Measurements from ENCODE around the gene UBE4B. TPM values are rescaled to one million over a fixed set of nuclear protein-coding genes. Genes with fewer than 3 reads are reported as not detected.
"Not testable (repeated sequence)": the region's sequence is repeated elsewhere in the genome, so short reads cannot be mapped to it uniquely, and the experiment has no call there.

The UBE4B gene
- total RNA-seq, 1 donor from 2014 or later = 54.8 TPM

DNA sequence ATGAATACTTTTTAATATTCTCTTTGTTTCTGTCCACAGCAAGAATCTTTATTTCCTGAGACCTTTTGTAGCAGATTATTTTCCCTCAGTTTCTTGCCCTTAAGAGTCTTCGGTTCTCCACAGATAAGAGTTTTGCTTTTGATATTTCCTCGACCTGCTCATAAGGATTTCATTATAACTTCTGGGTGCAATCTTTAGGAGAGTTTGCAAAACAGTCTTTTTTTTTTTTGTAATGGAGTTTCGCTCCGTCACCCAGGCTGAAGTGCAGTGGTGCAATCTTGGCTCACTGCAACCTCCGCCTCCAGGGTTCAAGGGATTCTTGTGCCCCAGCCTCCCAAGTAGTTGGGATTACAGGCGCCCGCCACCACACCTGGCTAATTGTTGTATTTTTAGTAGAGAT is 10.1 kb upstream of the UBE4B start:
- H3K4me3 Mint-ChIP-seq (ENCODE audit: unreplicated experiment) = no peak overlapping the region
- DNase-seq (ENCODE audit: low spot score) = no peak
- no peaks in the 10 kb centered on the region for H3K9me3 Mint-ChIP-seq (ENCODE audit: unreplicated experiment)
- H3K27ac Mint-ChIP-seq (ENCODE audit: unreplicated experiment) = no peak overlapping the region
- no peaks in the 10 kb centered on the region for H3K27me3 Mint-ChIP-seq (ENCODE audit: unreplicated experiment)
- no peaks in the 10 kb centered on the region for H3K36me3 Mint-ChIP-seq (ENCODE audit: low read depth, unreplicated experiment)
- TF ChIP-seq, protein P1, sequence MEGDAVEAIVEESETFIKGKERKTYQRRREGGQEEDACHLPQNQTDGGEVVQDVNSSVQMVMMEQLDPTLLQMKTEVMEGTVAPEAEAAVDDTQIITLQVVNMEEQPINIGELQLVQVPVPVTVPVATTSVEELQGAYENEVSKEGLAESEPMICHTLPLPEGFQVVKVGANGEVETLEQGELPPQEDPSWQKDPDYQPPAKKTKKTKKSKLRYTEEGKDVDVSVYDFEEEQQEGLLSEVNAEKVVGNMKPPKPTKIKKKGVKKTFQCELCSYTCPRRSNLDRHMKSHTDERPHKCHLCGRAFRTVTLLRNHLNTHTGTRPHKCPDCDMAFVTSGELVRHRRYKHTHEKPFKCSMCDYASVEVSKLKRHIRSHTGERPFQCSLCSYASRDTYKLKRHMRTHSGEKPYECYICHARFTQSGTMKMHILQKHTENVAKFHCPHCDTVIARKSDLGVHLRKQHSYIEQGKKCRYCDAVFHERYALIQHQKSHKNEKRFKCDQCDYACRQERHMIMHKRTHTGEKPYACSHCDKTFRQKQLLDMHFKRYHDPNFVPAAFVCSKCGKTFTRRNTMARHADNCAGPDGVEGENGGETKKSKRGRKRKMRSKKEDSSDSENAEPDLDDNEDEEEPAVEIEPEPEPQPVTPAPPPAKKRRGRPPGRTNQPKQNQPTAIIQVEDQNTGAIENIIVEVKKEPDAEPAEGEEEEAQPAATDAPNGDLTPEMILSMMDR (IDR thresholded peaks at IDR 0.05; ENCODE audit: unreplicated experiment) = no peak
- H3K4me1 Mint-ChIP-seq (ENCODE audit: unreplicated experiment) = no peaks in the 10 kb centered on the region

DNA sequence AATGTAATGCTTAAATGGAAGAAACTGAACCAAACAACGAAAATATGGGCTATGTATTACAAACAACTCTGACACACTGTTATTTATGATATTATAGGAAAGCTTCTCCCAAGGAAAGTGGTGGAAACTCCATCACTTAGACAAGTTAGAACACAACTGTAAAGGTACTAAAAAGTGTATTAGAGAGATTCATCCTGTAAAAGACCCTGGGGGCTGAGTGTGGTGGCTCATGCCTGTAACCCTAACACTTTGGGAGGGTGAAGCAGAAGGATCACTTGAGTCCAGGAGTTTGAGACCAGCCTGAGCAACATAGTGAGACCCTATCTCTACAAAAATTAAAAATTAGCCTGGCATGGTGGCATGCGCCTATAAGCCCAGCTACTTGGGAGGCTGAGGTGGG is 7.4 kb upstream of the UBE4B start:
- H3K27ac Mint-ChIP-seq (ENCODE audit: unreplicated experiment) = no peak overlapping the region
- H3K4me3 Mint-ChIP-seq (ENCODE audit: unreplicated experiment) = no peak overlapping the region
- no peak for DNase-seq (ENCODE audit: low spot score)
- H3K9me3 Mint-ChIP-seq (ENCODE audit: unreplicated experiment) = no peaks in the 10 kb centered on the region
- no peaks in the 10 kb centered on the region for H3K27me3 Mint-ChIP-seq (ENCODE audit: unreplicated experiment)
- H3K36me3 Mint-ChIP-seq (ENCODE audit: low read depth, unreplicated experiment) = no peaks in the 10 kb centered on the region
- TF ChIP-seq, protein P1 (IDR thresholded peaks at IDR 0.05; ENCODE audit: unreplicated experiment) = no peak
- H3K4me1 Mint-ChIP-seq (ENCODE audit: unreplicated experiment) = no peaks in the 10 kb centered on the region

DNA sequence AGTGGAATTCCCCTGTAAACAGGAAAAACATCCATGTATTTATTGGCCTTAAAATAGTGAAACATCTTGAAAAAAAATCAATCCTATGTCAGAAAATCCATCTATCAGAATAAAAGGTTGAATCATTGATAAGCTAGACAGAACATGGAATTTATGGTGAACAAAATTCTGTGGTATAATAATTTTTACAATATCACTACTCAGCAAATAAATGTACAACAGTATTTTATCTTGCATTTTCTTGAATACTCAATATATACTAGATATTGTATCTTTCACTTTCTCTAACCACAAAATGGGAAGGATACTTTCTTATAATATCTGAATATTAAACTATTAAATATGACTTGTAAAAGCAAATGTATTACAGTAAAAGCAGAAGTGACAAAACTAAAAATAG is 5.7 kb upstream of the UBE4B start:
- Mint-ChIP-seq H3K4me1 (ENCODE audit: unreplicated experiment) (peaks cover under 1% of the 10 kb centered on the region), H3K36me3 (ENCODE audit: low read depth, unreplicated experiment) (peaks cover under 1% of the 10 kb centered on the region)
- TF ChIP-seq, protein P1 (IDR thresholded peaks at IDR 0.05; ENCODE audit: unreplicated experiment) = no peak

DNA sequence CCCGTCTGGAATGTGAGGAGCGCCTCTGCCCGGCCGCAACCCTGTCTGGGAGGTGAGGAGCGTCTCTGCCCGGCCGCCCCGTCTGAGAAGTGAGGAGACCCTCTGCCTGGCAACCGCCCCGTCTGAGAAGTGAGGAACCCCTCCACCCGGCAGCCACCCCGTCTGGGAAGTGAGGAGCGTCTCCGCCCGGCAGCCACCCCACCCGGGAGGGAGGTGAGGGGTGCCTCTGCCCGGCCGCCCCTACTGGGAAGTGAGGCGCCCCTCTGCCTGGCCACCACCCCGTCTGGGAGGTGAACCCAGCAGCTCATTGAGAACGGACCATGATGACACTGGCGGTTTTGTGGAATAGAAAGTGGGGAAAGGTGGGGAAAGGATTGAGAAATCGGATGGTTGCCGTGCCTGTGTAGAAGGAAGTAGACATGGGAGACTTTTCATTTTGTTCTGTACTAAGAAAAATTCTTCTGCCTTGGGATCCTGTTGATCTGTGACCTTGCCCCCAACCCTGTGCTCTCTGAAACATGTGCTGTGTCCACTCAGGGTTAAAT is 3.7 kb upstream of the UBE4B start:
- not testable (repeated sequence) for H3K4me1 Mint-ChIP-seq (ENCODE audit: unreplicated experiment); H3K27me3 Mint-ChIP-seq (ENCODE audit: unreplicated experiment); H3K27ac Mint-ChIP-seq (ENCODE audit: unreplicated experiment); DNase-seq (ENCODE audit: low spot score); H3K4me3 Mint-ChIP-seq (ENCODE audit: unreplicated experiment); H3K9me3 Mint-ChIP-seq (ENCODE audit: unreplicated experiment); H3K36me3 Mint-ChIP-seq (ENCODE audit: low read depth, unreplicated experiment)

More for the DNA sequence above, 5.7 kb upstream of the UBE4B start:
- Mint-ChIP-seq H3K27ac (ENCODE audit: unreplicated experiment) (no peak overlapping the region), H3K4me3 (ENCODE audit: unreplicated experiment) (no peak overlapping the region), H3K27me3 (ENCODE audit: unreplicated experiment) (peaks cover under 1% of the 10 kb centered on the region), H3K9me3 (ENCODE audit: unreplicated experiment) (no peaks in the 10 kb centered on the region)
- DNase-seq (ENCODE audit: low spot score) = no peak

DNA sequence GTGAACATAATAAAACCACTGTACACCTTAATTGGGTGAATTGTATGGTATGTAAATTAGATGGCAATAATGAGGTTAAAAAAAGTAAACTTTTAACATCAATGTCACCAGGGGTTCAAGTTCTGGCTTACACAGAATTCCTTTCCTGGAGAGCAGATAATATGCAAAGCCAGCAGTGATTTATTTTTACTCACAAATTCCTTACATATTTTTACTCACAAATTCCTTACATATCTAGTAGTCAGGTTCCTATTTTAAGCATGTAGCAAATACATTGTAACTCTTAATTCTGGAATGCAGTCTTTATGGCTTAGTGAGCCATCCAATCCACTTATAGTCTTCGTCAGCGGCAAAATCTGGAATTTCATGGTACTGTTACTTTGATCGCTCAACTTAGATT is 1.3 kb upstream of the UBE4B start:
- TF ChIP-seq, protein P1 (IDR thresholded peaks at IDR 0.05; ENCODE audit: unreplicated experiment) = no peak
- Mint-ChIP-seq H3K27me3 (ENCODE audit: unreplicated experiment) (peaks cover 3% of the 10 kb centered on the region), H3K9me3 (ENCODE audit: unreplicated experiment) (no peaks in the 10 kb centered on the region), H3K4me1 (ENCODE audit: unreplicated experiment) (peaks cover 13% of the 10 kb centered on the region), H3K36me3 (ENCODE audit: low read depth, unreplicated experiment) (peaks cover 4% of the 10 kb centered on the region), H3K4me3 (ENCODE audit: unreplicated experiment) (no peak overlapping the region), H3K27ac (ENCODE audit: unreplicated experiment) (no peak overlapping the region)
- DNase-seq (ENCODE audit: low spot score) = no peak
